GM19372 (cell line): ENCODE data around the gene FEM1C.
A peak's percentile ranks its signal among the peaks of the same experiment; 100 is the strongest.
"Not testable (repeated sequence)": the region's sequence is repeated elsewhere in the genome, so short reads cannot be mapped to it uniquely, and the experiment has no call there.

Source experiments
- ATAC-seq: cut with Tn5 transposase; IDR thresholded peaks from one replicate; pipeline ENCODE4 v1.9.1; 2021; ENCODE audit warnings: mild to moderate bottlenecking, low read depth, moderate library complexity; ENCODE audit not compliant: unreplicated experiment

The FEM1C gene

GRCh38 chr5:115480900-115481299 is 63.7 kb downstream of the FEM1C start:
- ATAC-seq: no peak

- ATAC-seq: peak; percentile 58
Observed at GRCh38 chr5:115480271-115480670, 64.3 kb downstream of the FEM1C start.

DNA sequence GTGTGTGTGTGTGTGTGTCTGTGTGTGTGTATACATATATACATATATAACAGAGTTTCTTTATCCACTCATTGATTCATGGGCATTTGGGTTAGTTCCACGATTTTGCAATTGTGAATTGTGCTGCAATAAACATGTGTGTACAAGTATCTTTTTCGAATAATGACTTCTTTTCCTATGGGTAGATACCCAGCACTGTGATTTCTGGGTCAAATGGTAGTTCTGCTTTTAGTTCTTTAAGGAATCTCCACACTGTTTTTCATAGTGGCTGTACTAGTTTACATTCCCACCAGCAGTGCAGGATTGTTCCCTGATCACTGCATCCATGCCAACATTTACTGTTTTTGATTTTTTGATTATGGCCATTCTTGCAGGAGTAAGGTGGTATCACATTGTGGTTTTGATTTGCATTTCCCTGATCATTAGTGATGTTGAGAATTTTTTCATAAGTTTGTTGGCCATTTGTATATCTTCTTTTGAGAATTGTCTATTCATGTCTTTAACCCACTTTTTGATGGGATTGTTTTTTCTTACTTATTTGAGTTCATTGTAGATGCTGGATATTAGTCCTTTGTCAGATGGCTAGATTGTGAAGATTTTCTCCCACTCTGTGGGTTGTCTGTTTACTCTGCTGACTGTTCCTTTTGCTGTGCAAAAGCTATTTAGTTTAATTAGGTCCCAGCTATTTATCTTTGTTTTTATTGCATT is 65.3 kb downstream of the FEM1C start:
- ATAC-seq: not testable (repeated sequence)

- no peak for ATAC-seq
Observed at GRCh38 chr5:115478281-115478680, 66.3 kb downstream of the FEM1C start.

DNA sequence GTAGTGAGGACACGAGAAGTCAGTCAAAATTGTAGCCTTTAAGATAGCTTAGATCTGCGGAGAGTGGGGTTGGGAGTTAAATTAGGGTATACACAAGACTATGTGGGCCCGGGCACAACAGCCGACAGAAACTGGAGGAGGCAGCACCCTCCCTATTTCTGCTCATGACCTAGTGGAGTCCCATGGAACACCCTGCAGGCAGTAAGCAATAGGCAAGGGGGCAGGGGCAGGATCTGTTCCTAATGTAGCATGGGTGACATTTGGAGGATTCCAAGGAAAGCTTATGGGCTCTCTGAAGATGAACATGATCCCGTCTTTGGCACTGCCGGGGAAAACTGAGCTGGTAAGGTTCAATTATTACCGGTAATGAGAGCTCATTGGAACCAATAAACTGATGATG is 67.0 kb downstream of the FEM1C start:
- no peak for ATAC-seq

- ATAC-seq: no peak
Observed at GRCh38 chr5:115475788-115476187, 68.8 kb downstream of the FEM1C start.

GRCh38 chr5:115472271-115473025 is 72.1 kb downstream of the FEM1C start:
- no peak for ATAC-seq

- ATAC-seq: no peak
Observed at GRCh38 chr5:115471345-115472063, 73.1 kb downstream of the FEM1C start.

DNA sequence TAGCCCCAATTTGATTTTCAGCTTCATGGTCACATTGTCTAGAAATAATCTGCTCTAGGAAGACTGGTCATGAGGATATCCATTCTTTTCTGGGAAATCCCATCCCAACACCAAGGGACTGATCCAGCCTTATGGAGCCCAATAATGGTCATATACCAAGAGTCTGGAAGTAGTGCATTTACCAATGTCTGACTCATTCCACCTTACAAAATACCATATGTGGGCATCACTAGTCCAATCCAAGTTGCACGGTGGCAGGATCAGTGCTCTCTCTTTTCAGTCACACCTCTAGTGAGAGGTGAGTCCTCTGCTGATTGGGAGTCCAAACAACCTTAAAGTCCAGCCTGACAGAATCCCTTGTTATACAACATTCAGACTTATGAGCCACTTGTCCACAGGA is 73.7 kb downstream of the FEM1C start:
- ATAC-seq: no peak
